Activated CD4-positive, alpha-beta memory T cell treated with anti-CD3 and anti-CD28 coated beads for 36 hours (primary cell): Measurements from ENCODE around the gene SULT1C4. TPM values are rescaled to one million over a fixed set of nuclear protein-coding genes. Genes with fewer than 3 reads are reported as not detected.

ENCODE experiments used
- CTCF ChIA-PET: fragments of 350-600 bp; sonication (Branson Sonifier 250); formaldehyde crosslinking; loops from one replicate; lab custom pipeline; 2021; ENCODE audit warnings: antibody characterized with exemption, inconsistent platforms; lab: Charles Lee
- POLR2A ChIA-PET: fragments of 350-600 bp; sonication (Branson Sonifier 250); formaldehyde crosslinking; loops from one replicate; lab custom pipeline; 2021; ENCODE audit warnings: antibody characterized with exemption; lab: Charles Lee
- DNase-seq: peaks from one replicate; pipeline ENCODE4 v3.0.0-alpha.2; 2020
- H3K27ac Mint-ChIP-seq: one replicate; pipeline ENCODE4 v1.8.0; 2021; ENCODE audit warnings: mixed read lengths
- H3K27me3 Mint-ChIP-seq: one replicate; pipeline ENCODE4 v1.8.0; 2021; ENCODE audit warnings: mixed read lengths
- H3K36me3 Mint-ChIP-seq: one replicate; pipeline ENCODE4 v1.8.0; 2021; ENCODE audit warnings: mixed read lengths
- H3K4me1 Mint-ChIP-seq: one replicate; pipeline ENCODE4 v1.8.0; 2021; ENCODE audit warnings: low read depth, mixed read lengths
- H3K4me3 Mint-ChIP-seq: one replicate; pipeline ENCODE4 v1.8.0; 2021; ENCODE audit warnings: mild to moderate bottlenecking, mixed read lengths
- H3K9me3 Mint-ChIP-seq: one replicate; pipeline ENCODE4 v1.8.0; 2021; ENCODE audit warnings: mixed read lengths
- intact Hi-C: fragments of 100-400 bp; cut with micrococcal nuclease; formaldehyde crosslinking; loops from one replicate; pipeline ENCODE4 v1.15.1; 2023
- total RNA-seq, 2 experiments: library from RNA; stranded (reverse); gene quantifications; one replicate each; pipeline ENCODE4 v1.2.3, GENCODE V29; 2021

Gene SULT1C4
- total RNA-seq, 2 experiments from 2014 or later: not detected

DNA sequence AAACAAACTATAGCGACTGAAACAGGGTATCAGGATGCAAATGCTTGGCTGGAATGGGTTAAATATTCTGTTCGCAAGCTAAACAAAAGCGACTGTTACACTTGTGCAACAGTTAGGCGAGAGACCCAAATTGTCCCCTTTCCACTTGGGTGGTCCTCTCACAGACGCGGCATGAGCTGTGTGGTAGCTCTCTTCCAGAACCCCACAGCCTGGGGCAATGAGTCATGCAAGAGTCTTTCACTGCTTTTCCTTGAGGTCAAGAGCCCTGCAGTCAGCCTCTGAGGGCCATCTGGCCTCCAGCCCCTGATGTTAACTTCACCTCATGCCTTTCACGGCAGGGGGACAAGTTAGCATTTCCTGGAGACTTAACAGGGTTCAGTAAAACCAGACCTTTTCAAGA lies 25.7 kb downstream of the SULT1C4 start:
- Mint-ChIP-seq H3K4me1 (no peaks in the 10 kb centered on the region), H3K27me3 (peaks cover 7% of the 10 kb centered on the region), H3K9me3 (peaks cover 39% of the 10 kb centered on the region), H3K27ac (no peak overlapping the region), H3K4me3 (no peak overlapping the region), H3K36me3 (peaks cover 2% of the 10 kb centered on the region)
- ChIA-PET POLR2A (no interaction called here), CTCF (no interaction called here)
- no peak for DNase-seq
- intact Hi-C loops: no loop called here

DNA sequence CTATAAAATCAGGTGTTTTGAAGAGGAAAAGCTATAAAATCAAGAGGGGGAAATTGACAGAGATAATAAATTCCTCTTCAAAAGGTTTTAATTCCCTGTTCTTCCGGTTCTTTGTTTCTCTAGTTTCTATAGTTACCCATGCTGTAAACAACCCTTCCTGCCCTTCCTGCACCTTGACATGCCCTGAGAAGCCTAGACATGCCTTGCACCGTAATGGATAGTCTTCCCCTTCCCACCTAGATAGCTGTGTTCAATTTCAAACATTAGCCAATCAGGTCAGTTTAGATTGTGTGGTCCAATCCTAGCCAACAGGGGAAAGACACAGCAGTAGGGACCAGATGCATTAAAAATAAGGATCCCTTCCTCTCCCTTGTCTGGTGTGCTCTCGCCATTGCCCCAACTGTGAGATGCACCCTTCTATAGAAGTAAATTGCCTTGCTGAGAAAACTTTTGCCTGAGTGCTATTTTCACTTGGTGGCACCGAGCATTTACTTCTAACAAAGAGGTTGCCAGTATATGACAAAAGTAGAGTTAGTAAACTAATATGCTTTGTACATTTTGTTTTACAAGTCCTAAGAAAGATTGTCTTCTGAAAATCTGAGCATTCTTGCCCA lies 27.1 kb downstream of the SULT1C4 start:
- ChIA-PET CTCF (no interaction called here), POLR2A (no interaction called here)
- Mint-ChIP-seq H3K27me3 (peaks cover 12% of the 10 kb centered on the region), H3K4me1 (no peaks in the 10 kb centered on the region), H3K9me3 (peaks cover 25% of the 10 kb centered on the region), H3K27ac (no peak overlapping the region), H3K36me3 (no peaks in the 10 kb centered on the region), H3K4me3 (no peak overlapping the region)
- intact Hi-C loops: no loop called here
- DNase-seq: no peak

- DNase-seq: no peak
- Mint-ChIP-seq H3K9me3 (peaks cover 18% of the 10 kb centered on the region), H3K27ac (no peak overlapping the region), H3K36me3 (no peaks in the 10 kb centered on the region), H3K27me3 (peaks cover 11% of the 10 kb centered on the region), H3K4me3 (no peak overlapping the region), H3K4me1 (no peaks in the 10 kb centered on the region)
- POLR2A ChIA-PET: no interaction called here
- CTCF ChIA-PET: no interaction called here
- intact Hi-C loops: no loop called here
These were observed 30.3 kb downstream of the SULT1C4 start for GRCh38 chr2:108407864-108408729.

DNA sequence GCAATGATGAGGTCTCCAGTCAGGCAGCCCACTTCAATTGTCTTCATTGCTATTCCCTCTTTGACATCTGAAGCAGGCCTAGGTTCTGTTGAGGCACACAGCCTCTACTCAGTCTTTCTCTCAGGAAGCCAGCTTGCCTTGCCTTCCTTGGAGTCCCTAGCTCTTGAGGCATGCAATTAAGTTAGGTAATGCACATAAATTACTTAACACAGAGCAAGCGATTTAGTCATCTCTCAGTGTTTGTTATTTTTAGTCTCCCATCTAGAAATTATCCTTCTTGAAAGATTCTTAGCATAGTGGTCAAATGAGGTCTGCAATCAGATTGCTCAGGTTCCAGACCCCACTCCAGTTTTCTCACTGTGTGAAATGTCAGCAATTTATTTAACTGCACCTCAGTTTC lies 32.0 kb downstream of the SULT1C4 start:
- intact Hi-C loops: no loop called here
- Mint-ChIP-seq H3K4me1 (no peaks in the 10 kb centered on the region), H3K27ac (no peak overlapping the region), H3K4me3 (no peak overlapping the region), H3K9me3 (peaks cover 12% of the 10 kb centered on the region), H3K27me3 (peaks cover 10% of the 10 kb centered on the region), H3K36me3 (no peaks in the 10 kb centered on the region)
- no peak for DNase-seq
- ChIA-PET CTCF (no interaction called here), POLR2A (no interaction called here)

DNA sequence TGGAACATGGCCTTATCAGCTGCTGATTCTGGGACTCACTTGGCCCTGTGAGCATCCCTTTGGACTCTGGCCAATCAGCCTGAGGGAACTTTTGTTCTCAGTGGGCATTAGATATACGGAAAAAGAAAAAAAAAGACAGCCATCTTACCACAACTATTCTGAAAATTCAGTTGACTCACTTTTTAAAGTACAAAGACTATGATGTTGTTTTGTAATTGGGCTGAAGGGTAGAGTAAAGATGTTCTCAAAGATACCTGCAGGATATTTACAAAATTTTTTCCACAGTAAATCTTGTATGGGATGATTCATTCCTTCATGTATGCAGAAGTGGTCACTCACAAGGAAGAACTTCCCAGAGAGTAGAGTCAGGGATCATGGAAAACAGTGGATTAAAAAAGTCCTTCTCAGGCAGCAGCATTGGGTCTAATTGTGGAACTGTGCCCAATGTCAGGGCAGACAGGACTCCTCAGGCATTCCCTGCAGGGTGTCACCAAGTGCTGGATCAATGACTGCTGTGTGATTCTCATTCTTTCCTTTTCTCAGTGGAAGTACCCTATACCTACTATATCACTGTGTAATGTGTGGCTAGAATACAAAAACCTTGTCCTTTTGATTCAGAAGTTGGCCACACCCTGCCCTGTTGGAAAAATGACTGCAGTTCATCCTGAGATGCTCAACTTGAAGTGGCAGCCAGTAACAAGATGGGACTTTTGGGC lies 35.4 kb downstream of the SULT1C4 start:
- Mint-ChIP-seq H3K4me1 (no peaks in the 10 kb centered on the region), H3K4me3 (no peak overlapping the region), H3K27me3 (peaks cover 7% of the 10 kb centered on the region), H3K27ac (no peak overlapping the region), H3K36me3 (no peaks in the 10 kb centered on the region), H3K9me3 (no peaks in the 10 kb centered on the region)
- POLR2A ChIA-PET: no interaction called here
- CTCF ChIA-PET: no interaction called here
- intact Hi-C loops: no loop called here
- no peak for DNase-seq

GRCh38 chr2:108413711-108414095 lies 35.9 kb downstream of the SULT1C4 start:
- H3K4me1 Mint-ChIP-seq: no peaks in the 10 kb centered on the region

GRCh38 chr2:108414256-108414876 lies 36.6 kb downstream of the SULT1C4 start:
- CTCF ChIA-PET: no interaction called here
- no peaks in the 10 kb centered on the region for H3K9me3 Mint-ChIP-seq
- no peak for DNase-seq
- H3K27ac Mint-ChIP-seq: no peak overlapping the region
- H3K4me3 Mint-ChIP-seq: no peak overlapping the region
- intact Hi-C loops: no loop called here
- no peaks in the 10 kb centered on the region for H3K36me3 Mint-ChIP-seq
- no peaks in the 10 kb centered on the region for H3K4me1 Mint-ChIP-seq
- POLR2A ChIA-PET: no interaction called here
- peaks cover under 1% of the 10 kb centered on the region for H3K27me3 Mint-ChIP-seq

More at GRCh38 chr2:108413711-108414095, 35.9 kb downstream of the SULT1C4 start:
- Mint-ChIP-seq H3K4me3 (no peak overlapping the region), H3K27me3 (peaks cover 5% of the 10 kb centered on the region), H3K9me3 (no peaks in the 10 kb centered on the region), H3K36me3 (no peaks in the 10 kb centered on the region), H3K27ac (no peak overlapping the region)
- intact Hi-C loops: no loop called here
- POLR2A ChIA-PET: no interaction called here
- no peak for DNase-seq
- CTCF ChIA-PET: no interaction called here

- CTCF ChIA-PET: no interaction called here
- Mint-ChIP-seq H3K9me3 (no peaks in the 10 kb centered on the region), H3K36me3 (no peaks in the 10 kb centered on the region), H3K27ac (no peak overlapping the region), H3K27me3 (no peaks in the 10 kb centered on the region), H3K4me3 (no peak overlapping the region), H3K4me1 (no peaks in the 10 kb centered on the region)
- POLR2A ChIA-PET: no interaction called here
- no peak for DNase-seq
- intact Hi-C loops: no loop called here
These were observed 37.2 kb downstream of the SULT1C4 start for GRCh38 chr2:108414945-108415344.

DNA sequence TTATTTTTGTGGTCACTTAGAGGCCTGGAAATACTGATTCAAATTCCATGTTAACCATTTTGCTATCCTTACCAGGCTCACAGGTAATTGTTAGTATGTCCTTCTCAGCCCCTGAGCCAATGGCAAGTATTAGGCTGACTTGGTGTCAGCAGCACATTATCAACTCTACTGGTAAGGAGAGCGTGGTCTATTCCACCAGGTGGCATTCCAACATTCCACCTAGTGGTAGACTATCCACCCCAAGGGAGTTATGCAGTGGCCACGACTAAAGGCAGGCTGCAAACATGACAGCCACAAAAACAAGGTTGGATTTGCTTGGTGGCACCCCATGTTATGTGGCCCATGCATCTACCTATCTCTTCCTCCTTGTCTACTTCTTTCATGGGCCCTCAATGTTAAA lies 39.5 kb downstream of the SULT1C4 start:
- Mint-ChIP-seq H3K36me3 (no peaks in the 10 kb centered on the region), H3K9me3 (no peaks in the 10 kb centered on the region), H3K27ac (no peak overlapping the region), H3K4me1 (no peaks in the 10 kb centered on the region), H3K27me3 (no peaks in the 10 kb centered on the region), H3K4me3 (no peak overlapping the region)
- intact Hi-C loops: no loop called here
- ChIA-PET POLR2A (no interaction called here), CTCF (interaction anchor here (0.8 kb wide), 1 partner anchor 167 kb away, joined by 3 read pairs; no protein-coding TSS in a partner anchor)
- DNase-seq: no peak

GRCh38 chr2:108418416-108418815 lies 40.7 kb downstream of the SULT1C4 start:
- DNase-seq: no peak
- POLR2A ChIA-PET: no interaction called here
- intact Hi-C loops: no loop called here
- Mint-ChIP-seq H3K4me3 (no peak overlapping the region), H3K36me3 (no peaks in the 10 kb centered on the region), H3K9me3 (no peaks in the 10 kb centered on the region), H3K27me3 (peaks cover 3% of the 10 kb centered on the region), H3K4me1 (no peaks in the 10 kb centered on the region), H3K27ac (no peak overlapping the region)
- CTCF ChIA-PET: no interaction called here

DNA sequence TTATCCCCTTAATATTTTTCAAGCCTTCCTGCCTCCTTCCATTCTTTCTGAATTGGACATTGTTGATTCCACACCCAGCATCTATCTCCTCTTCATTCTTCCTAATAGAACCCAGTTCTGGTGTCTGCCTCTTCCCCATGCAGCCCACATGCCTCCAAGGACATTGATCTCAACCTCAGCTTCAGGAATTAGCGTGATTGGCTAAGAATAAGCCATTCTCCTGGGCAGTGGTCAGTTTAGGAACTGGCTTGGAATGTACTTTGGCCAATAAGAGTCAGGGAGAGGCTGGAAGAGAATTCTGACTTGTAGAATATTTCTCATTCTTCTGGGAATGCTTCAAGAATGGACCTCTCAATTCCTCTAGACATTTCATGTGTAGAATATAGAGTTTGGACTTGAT lies 45.3 kb downstream of the SULT1C4 start:
- Mint-ChIP-seq H3K27ac (no peak overlapping the region), H3K9me3 (no peaks in the 10 kb centered on the region), H3K4me1 (no peaks in the 10 kb centered on the region), H3K27me3 (peaks cover 14% of the 10 kb centered on the region), H3K36me3 (no peaks in the 10 kb centered on the region), H3K4me3 (no peak overlapping the region)
- intact Hi-C loops: no loop called here
- no peak for DNase-seq
- ChIA-PET CTCF (no interaction called here), POLR2A (no interaction called here)
